A673 (cell line): ENCODE results near the gene LRRC3B. TPM values are rescaled to one million over a fixed set of nuclear protein-coding genes. Genes with fewer than 3 reads are reported as not detected.

Source experiments
- BruUV-seq: library from RNA; stranded (reverse); fragments of 400-500 nt; replicated peaks from 2 replicates; lab custom pipeline; 2021; lab: Mats Ljungman, UMichigan
- CTCF ChIA-PET: fragments of 300-600 bp; sonication (Branson Sonifier 250); formaldehyde crosslinking; loops from one replicate; lab custom pipeline; 2022; ENCODE audit warnings: antibody characterized with exemption; lab: Charles Lee
- POLR2A ChIA-PET: fragments of 300-600 bp; sonication (Branson Sonifier 250); formaldehyde crosslinking; loops from one replicate; lab custom pipeline; 2022; ENCODE audit warnings: antibody characterized with exemption; ENCODE audit not compliant: low non-redundant PET; lab: Charles Lee
- DNase-seq: peaks from one replicate; pipeline ENCODE4 v3.0.0-alpha.2; 2015; ENCODE audit warnings: low spot score
- H3K27ac ChIP-seq: fragments of 200-600 bp; sonication (generic); 2 replicates; pipeline ENCODE4 v1.5.1; 2016; ENCODE audit warnings: mixed run types, low read depth, mild to moderate bottlenecking, mixed read lengths, antibody characterized with exemption, low read length; ENCODE audit not compliant: poor library complexity, severe bottlenecking
- H3K27me3 ChIP-seq: fragments of 200-600 bp; sonication (generic); replicated peaks from 2 replicates; pipeline ENCODE4 v1.6.1; 2017; ENCODE audit warnings: mixed run types, low read depth, mild to moderate bottlenecking, mixed read lengths, antibody characterized with exemption, low read length; ENCODE audit not compliant: insufficient read depth, poor library complexity
- H3K36me3 ChIP-seq: fragments of 200-600 bp; sonication (generic); 2 replicates; pipeline ENCODE4 v1.6.1; 2016; ENCODE audit warnings: mixed run types, mild to moderate bottlenecking, mixed read lengths, antibody characterized with exemption, low read length; ENCODE audit not compliant: insufficient read depth, poor library complexity, severe bottlenecking
- H3K4me1 ChIP-seq: fragments of 200-600 bp; sonication (generic); 2 replicates; pipeline ENCODE4 v1.6.1; 2017; ENCODE audit warnings: mixed run types, mild to moderate bottlenecking, mixed read lengths, antibody characterized with exemption, low read length; ENCODE audit not compliant: insufficient read depth, poor library complexity, severe bottlenecking
- H3K4me3 ChIP-seq: fragments of 200-600 bp; sonication (generic); 2 replicates; pipeline ENCODE4 v1.5.1; 2016; ENCODE audit warnings: low read depth, mixed run types, mild to moderate bottlenecking, mixed read lengths, low read length; ENCODE audit not compliant: poor library complexity, severe bottlenecking
- H3K9me3 ChIP-seq: fragments of 200-600 bp; sonication (generic); 2 replicates; pipeline ENCODE4 v1.6.1; 2016; ENCODE audit warnings: mixed run types, low read depth, mild to moderate bottlenecking, mixed read lengths, antibody characterized with exemption, low read length; ENCODE audit not compliant: poor library complexity, severe bottlenecking
- EZH2 ChIP-seq: fragments of 200-600 bp; sonication (generic); IDR thresholded peaks from 2 replicates; pipeline ENCODE4 v1.6.1; 2017; ENCODE audit warnings: borderline replicate concordance, low read depth, mild to moderate bottlenecking, mixed read lengths, antibody characterized with exemption, low read length; ENCODE audit not compliant: poor library complexity, severe bottlenecking
- intact Hi-C: fragments of 100-400 bp; cut with micrococcal nuclease; formaldehyde crosslinking; loops from one replicate; pipeline ENCODE4 v1.10.0; 2022; ENCODE audit not compliant: unreplicated experiment
- total RNA-seq: library from RNA; stranded (reverse); gene quantifications from 2 replicates; pipeline ENCODE4 v1.2.3, GENCODE V29; 2021
- TF ChIP-seq, protein P1 (sequence below): fragments of 300-800, 200-600 bp; sonication (generic); conservative IDR thresholded peaks from 2 replicates; pipeline ENCODE4 v1.5.1; 2017; ENCODE audit warnings: low read depth, mild to moderate bottlenecking, antibody characterized with exemption, low read length, moderate library complexity, mixed read lengths

LRRC3B gene
- total RNA-seq, 1 experiment from 2014 or later: not detected

DNA sequence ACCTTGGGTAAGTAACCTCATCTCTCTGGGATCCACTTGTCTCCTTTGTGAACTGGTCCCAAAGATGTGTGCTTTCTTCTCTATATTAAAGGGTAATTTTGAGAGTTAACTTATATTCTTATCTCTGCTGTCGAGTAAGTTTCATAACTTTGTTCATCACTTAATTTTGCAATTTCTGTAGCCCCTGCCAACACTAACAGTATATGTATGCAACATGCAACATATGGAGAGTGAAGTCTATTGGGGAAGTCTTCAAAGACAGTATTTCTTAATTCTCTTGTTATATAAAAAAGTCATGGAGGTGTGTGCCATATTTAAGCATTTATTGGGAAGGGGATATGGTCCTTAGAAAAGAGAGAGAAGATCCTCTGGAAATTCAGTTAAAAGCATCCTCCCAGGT is 85.9 kb downstream of the LRRC3B start:
- Histone ChIP-seq H3K4me3 (no peak overlapping the region), H3K27me3 (no peaks in the 10 kb centered on the region), H3K9me3 (no peaks in the 10 kb centered on the region), H3K36me3 (no peaks in the 10 kb centered on the region), H3K4me1 (no peaks in the 10 kb centered on the region), H3K27ac (no peak overlapping the region)
- POLR2A ChIA-PET: no interaction called here
- intact Hi-C loops: no loop called here
- DNase-seq: no peak
- no TSS peak for BruUV-seq
- TF ChIP-seq, protein P1, sequence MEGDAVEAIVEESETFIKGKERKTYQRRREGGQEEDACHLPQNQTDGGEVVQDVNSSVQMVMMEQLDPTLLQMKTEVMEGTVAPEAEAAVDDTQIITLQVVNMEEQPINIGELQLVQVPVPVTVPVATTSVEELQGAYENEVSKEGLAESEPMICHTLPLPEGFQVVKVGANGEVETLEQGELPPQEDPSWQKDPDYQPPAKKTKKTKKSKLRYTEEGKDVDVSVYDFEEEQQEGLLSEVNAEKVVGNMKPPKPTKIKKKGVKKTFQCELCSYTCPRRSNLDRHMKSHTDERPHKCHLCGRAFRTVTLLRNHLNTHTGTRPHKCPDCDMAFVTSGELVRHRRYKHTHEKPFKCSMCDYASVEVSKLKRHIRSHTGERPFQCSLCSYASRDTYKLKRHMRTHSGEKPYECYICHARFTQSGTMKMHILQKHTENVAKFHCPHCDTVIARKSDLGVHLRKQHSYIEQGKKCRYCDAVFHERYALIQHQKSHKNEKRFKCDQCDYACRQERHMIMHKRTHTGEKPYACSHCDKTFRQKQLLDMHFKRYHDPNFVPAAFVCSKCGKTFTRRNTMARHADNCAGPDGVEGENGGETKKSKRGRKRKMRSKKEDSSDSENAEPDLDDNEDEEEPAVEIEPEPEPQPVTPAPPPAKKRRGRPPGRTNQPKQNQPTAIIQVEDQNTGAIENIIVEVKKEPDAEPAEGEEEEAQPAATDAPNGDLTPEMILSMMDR: no peak
- no peak for TF ChIP-seq EZH2
- CTCF ChIA-PET: no interaction called here

DNA sequence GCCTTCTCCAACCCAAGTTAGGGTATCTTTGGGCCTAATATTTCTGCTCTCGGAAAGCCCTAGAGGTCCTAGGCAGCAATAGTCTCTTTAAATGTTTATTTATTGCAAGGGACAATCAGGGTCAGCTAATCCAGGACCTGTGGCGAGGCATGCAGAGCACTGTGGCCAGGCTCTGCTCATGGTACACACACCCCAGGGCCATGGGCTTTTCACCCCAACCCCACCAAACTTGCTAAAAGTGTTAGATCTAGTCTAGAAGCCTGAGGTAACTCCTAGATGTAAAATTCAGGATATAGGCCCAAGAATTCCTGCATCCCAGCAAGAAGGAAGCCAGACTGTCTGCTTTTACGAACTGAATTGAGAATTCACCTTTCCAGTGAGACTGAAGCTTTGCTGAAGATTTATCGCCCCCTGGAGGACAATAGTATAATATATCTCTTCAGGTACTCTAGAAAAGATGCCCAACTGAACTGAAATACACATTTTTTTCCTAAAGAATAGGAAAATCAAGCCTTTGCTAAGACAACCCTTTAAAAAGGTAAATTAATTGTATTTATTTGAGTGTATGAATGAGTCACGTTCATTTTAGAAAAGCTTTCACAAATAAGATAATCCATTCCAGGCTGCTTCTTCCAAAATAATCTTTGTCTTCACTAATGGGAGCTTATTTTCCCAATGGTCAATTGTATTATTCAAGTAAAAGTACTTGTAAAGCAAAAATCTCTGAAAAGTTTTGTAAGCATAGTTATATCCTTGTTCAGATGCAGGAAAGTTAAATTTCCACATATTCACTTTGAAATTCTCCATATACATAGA is 89.8 kb downstream of the LRRC3B start:
- ChIA-PET POLR2A (no interaction called here), CTCF (interaction anchor here (0.6 to 1.2 kb wide), 3 partner anchors 30 to 809 kb away, joined by 3 to 6 read pairs (median 5); no protein-coding TSS in a partner anchor)
- TF ChIP-seq, protein P1: peak; percentile 69
- TF ChIP-seq EZH2: no peak
- Histone ChIP-seq H3K9me3 (peaks cover 3% of the 10 kb centered on the region), H3K27ac (no peak overlapping the region), H3K4me3 (no peak overlapping the region), H3K4me1 (no peaks in the 10 kb centered on the region), H3K36me3 (no peaks in the 10 kb centered on the region), H3K27me3 (no peaks in the 10 kb centered on the region)
- DNase-seq: peak; percentile 70
- intact Hi-C loops: loop anchor here (2.0 to 5.0 kb wide), 3 partner anchors 810 to 1065 kb away; no protein-coding TSS in a partner anchor
- BruUV-seq: no TSS peak

DNA sequence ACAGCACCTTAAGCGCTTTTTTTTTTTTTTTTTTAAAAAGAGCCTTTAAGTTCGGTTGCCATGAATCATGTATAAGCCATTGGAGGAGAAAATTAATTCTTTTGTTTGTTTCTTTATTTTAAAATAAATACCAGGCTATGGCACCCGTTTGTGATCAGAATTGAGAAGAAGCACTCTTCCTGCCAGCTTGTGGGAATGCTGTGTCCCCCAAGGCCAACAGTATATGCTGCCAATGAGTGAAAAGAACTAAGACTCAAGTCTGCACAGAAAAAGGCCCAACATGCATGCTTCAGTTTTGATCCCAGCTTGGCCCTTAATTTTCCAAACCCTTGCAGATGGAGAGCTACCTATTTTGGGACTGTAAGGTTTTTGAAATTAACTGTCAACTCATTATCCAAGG is 90.5 kb downstream of the LRRC3B start:
- H3K27ac ChIP-seq: no peak overlapping the region
- no peaks in the 10 kb centered on the region for H3K36me3 ChIP-seq
- no peak for TF ChIP-seq EZH2
- TF ChIP-seq, protein P1: no peak
- H3K27me3 ChIP-seq: no peaks in the 10 kb centered on the region
- ChIA-PET POLR2A (no interaction called here), CTCF (interaction anchor here (0.6 to 1.2 kb wide), 3 partner anchors 31 to 809 kb away, joined by 3 to 6 read pairs (median 5); no protein-coding TSS in a partner anchor)
- intact Hi-C loops: loop anchor here (2.0 to 5.0 kb wide), 3 partner anchors 811 to 1066 kb away; no protein-coding TSS in a partner anchor
- no peak overlapping the region for H3K4me3 ChIP-seq
- no peak for DNase-seq
- H3K4me1 ChIP-seq: no peaks in the 10 kb centered on the region
- BruUV-seq: no TSS peak
- H3K9me3 ChIP-seq: peaks cover 3% of the 10 kb centered on the region
